GM12801 (cell line): ENCODE measurements around the gene TMEM117.

Experiments used
- CTCF ChIP-seq: IDR thresholded peaks from one replicate; pipeline ENCODE4 v1.5.1; 2011; ENCODE audit warnings: control low read depth; ENCODE audit not compliant: insufficient read length; ENCODE audit errors: extremely low read depth

The TMEM117 gene

GRCh38 chr12:43981726-43982125, 145.8 kb downstream of the TMEM117 start:
- TF ChIP-seq CTCF = no peak

- TF ChIP-seq CTCF = no peak
These were observed 146.7 kb downstream of the TMEM117 start for GRCh38 chr12:43982544-43982943.

- no peak for TF ChIP-seq CTCF
These were observed 153.1 kb downstream of the TMEM117 start for GRCh38 chr12:43988838-43989560.

- TF ChIP-seq CTCF = no peak
These were observed 157.0 kb downstream of the TMEM117 start for GRCh38 chr12:43992856-43993255.

- TF ChIP-seq CTCF = no peak
These were observed 164.6 kb downstream of the TMEM117 start for GRCh38 chr12:44000309-44000952.

GRCh38 chr12:44002607-44003006, 166.7 kb downstream of the TMEM117 start:
- TF ChIP-seq CTCF = no peak

GRCh38 chr12:44003721-44004120, 167.8 kb downstream of the TMEM117 start:
- TF ChIP-seq CTCF = no peak
